Measurements from ENCODE around the gene GET4. TPM values are rescaled to one million over a fixed set of nuclear protein-coding genes. Genes with fewer than 3 reads are reported as not detected.
A peak's percentile ranks its signal among the peaks of the same experiment; 100 is the strongest.

Gene GET4
- total and polyA plus RNA-seq, 2 of the 8 experiments (the other 6 are each of a cell fraction or from before 2014, with no cell fraction given), result 56.7 to 74.1 TPM

DNA sequence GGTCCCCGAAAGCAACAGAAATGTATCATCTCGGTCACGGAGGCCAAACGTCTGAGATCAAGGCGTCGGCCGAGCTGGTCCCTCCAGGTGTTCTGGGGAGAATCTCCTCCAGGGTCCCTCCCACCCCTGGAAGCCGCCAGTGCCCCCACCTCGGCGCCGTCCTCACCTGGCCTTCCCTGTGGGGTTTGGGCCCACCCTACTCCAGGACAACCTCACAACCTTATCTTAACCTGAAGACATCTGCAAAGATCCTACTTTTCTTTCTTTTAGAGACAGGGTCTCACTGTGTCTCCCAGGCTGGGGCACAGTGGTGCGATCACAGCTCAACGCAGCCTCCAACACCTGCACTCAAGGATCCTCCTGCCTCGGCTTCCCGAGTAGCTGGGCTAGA, 44.7 kb downstream of the GET4 start:
- Histone ChIP-seq H3K36me3 (ENCODE audit: control insufficient read depth in 2 of 4, insufficient read depth in 4 of 4, low read length in 3 of 4) (no peaks in the 10 kb centered on the region), H3K56ac (replicated peaks; ENCODE audit: insufficient read length, low read depth, low read length) (no peak overlapping the region), H2AK5ac (ENCODE audit: low read depth, low read length) (no peak overlapping the region), H3K79me2 (ENCODE audit: control insufficient read depth in 1 of 2, insufficient read depth in 2 of 2, low read length in 2 of 2) (no peaks in the 10 kb centered on the region), H3K79me1 (ENCODE audit: low read depth, low read length) (no peaks in the 10 kb centered on the region), H4K91ac (replicated peaks; ENCODE audit: insufficient read length, low read length) (no peak overlapping the region), H3K4ac (replicated peaks; ENCODE audit: insufficient read length, low read depth, low read length) (no peak overlapping the region), H3K4me2 (ENCODE audit: insufficient read depth in 1 of 2, low read depth in 2 of 2, low read length in 2 of 2) (no peak overlapping the region), H2BK120ac (replicated peaks; ENCODE audit: low read depth, low read length) (no peak overlapping the region), H3K9me3 (ENCODE audit: insufficient read depth in 2 of 2, low read depth in 1 of 2, low read length in 1 of 2) (no peaks in the 10 kb centered on the region), H2AFZ (ENCODE audit: low read length) (no peak overlapping the region), H3K23me2 (ENCODE audit: low read depth, low read length) (no peaks in the 10 kb centered on the region), H4K5ac (ENCODE audit: insufficient read length, low read depth, low read length) (no peak overlapping the region), H2BK20ac (ENCODE audit: low read length) (no peak overlapping the region), H3K9ac (replicated peaks in 1 of 4; ENCODE audit: extremely low read depth in 1 of 4, low read depth in 3 of 4, low read length in 3 of 4) (no peak overlapping the region), H3K18ac (ENCODE audit: extremely low read depth, low read length) (no peak overlapping the region), H3K27ac (ENCODE audit: low read depth, low read length) (no peak overlapping the region), H2BK5ac (ENCODE audit: low read depth, low read length) (no peak overlapping the region), H3K4me1 (replicated peaks in 1 of 4; ENCODE audit: control insufficient read depth in 3 of 4, insufficient read depth in 4 of 4, low read length in 3 of 4) (peaks cover 0 to 8% (median 0%) of the 10 kb centered on the region in 4 experiments; a peak in 2 of 7 replicates), H3K14ac (ENCODE audit: insufficient read length) (no peak overlapping the region), H3K27me3 (replicated peaks in 1 of 4; ENCODE audit: control insufficient read depth in 3 of 4, extremely low read depth in 1 of 4, insufficient read depth in 3 of 4, low read length in 3 of 4) (no peaks in the 10 kb centered on the region), H2BK15ac (ENCODE audit: low read length) (no peak overlapping the region), H2BK12ac (ENCODE audit: low read depth, low read length) (no peak overlapping the region), H3K4me3 (ENCODE audit: extremely low read depth in 1 of 4, insufficient read depth in 2 of 4, low read depth in 3 of 4, low read length in 4 of 4) (no peak overlapping the region), H4K20me1 (replicated peaks in 1 of 2; ENCODE audit: control insufficient read depth in 1 of 2, insufficient read depth in 2 of 2, low read length in 2 of 2) (no peaks in the 10 kb centered on the region), H3K23ac (ENCODE audit: insufficient read length) (no peak overlapping the region), H4K8ac (ENCODE audit: extremely low read depth, insufficient read depth, low read length) (no peak overlapping the region)
- CTCF ChIA-PET (ENCODE audit: partially characterized antibody), result interaction anchor here (0.7 to 1.0 kb wide), 2 partner anchors 12 to 34 kb away, joined by 3 read pairs; no protein-coding TSS in a partner anchor
- FAIRE-seq (no peak), DNase-seq (ENCODE audit: low read depth in 1 of 2, low spot score in 2 of 2) (peak in 1 of 2 experiments; percentile 41)
- POLR2A ChIA-PET (ENCODE audit: partially characterized antibody), result interaction anchor here (1.8 kb wide), 1 partner anchor 10 kb away, joined by 8 read pairs; no protein-coding TSS in a partner anchor
- 98% methylated on average over 15 of the region's 15 CpGs; no CpG with 5 or more reads in 1 of the 2 experiments for WGBS, 2 experiments (ENCODE audit: extremely low coverage in 1 of 2, insufficient coverage in 1 of 2, insufficient read length in 1 of 2, insufficient replicate concordance in 2 of 2, low coverage in 1 of 2, low lambda C conversion rate in 2 of 2, missing lambda C conversion rate in 1 of 2)
- no peak for TF ChIP-seq EP300 (IDR thresholded peaks at IDR 0.05; ENCODE audit: borderline replicate concordance in 1 of 2, low read depth in 2 of 2, low read length in 2 of 2)
- TF ChIP-seq RNF2 (IDR thresholded peaks at IDR 0.05; ENCODE audit: borderline replicate concordance, low read depth, low read length, missing control alignments, poor library complexity, severe bottlenecking), result no peak
- TF ChIP-seq TEAD4 (IDR thresholded peaks at IDR 0.05; ENCODE audit: low read depth, low read length), result no peak
- no peak for TF ChIP-seq SIRT6 (IDR thresholded peaks at IDR 0.05; ENCODE audit: low read length)
- no peak for TF ChIP-seq NANOG (IDR thresholded peaks at IDR 0.05; ENCODE audit: insufficient read depth, low read depth, low read length, poor library complexity, severe bottlenecking)
- no peak for TF ChIP-seq JUND (IDR thresholded peaks at IDR 0.05; ENCODE audit: low read length)
- no peak for TF ChIP-seq POLR2AphosphoS5 (IDR thresholded peaks at IDR 0.05; ENCODE audit: low read depth, low read length)
- no peak for TF ChIP-seq CBX5 (IDR thresholded peaks at IDR 0.05; ENCODE audit: low read depth, low read length)
- no peak for TF ChIP-seq BCL11A (IDR thresholded peaks at IDR 0.05; ENCODE audit: low read depth in 2 of 2, low read length in 2 of 2)

Data from H1 (cell line).